Measurements from ENCODE around the gene VSX2. TPM values are rescaled to one million over a fixed set of nuclear protein-coding genes. Genes with fewer than 3 reads are reported as not detected.

VSX2 gene
- total RNA-seq, 1 donor from 2014 or later, result not detected

- peaks cover 29% of the 10 kb centered on the region for H3K36me3 Mint-ChIP-seq (ENCODE audit: low read depth, unreplicated experiment)
Observed at GRCh38 chr14:74292061-74292460, 52.8 kb downstream of the VSX2 start.

GRCh38 chr14:74293606-74294005 is 54.4 kb downstream of the VSX2 start:
- no peak for TF ChIP-seq CTCF (IDR thresholded peaks at IDR 0.05; ENCODE audit: insufficient read depth, low read depth, low read length)
- TF ChIP-seq EZH2 (IDR thresholded peaks at IDR 0.05; ENCODE audit: insufficient read depth, low read length), result no peak
- peaks cover 30% of the 10 kb centered on the region for H3K36me3 Mint-ChIP-seq (ENCODE audit: low read depth, unreplicated experiment)
- Histone ChIP-seq H4K20me1 (ENCODE audit: insufficient read depth, low read length) (peaks cover 79% of the 10 kb centered on the region), H3K9ac (ENCODE audit: low read length) (no peak overlapping the region), H3K79me2 (ENCODE audit: insufficient read depth, low read length) (peaks cover 18% of the 10 kb centered on the region), H3K4me1 (ENCODE audit: insufficient read depth, low read length) (peaks cover 1% of the 10 kb centered on the region), H2AFZ (ENCODE audit: low read depth, low read length) (no peak overlapping the region), H3K4me2 (ENCODE audit: low read length) (no peak overlapping the region), H3K4me3 (ENCODE audit: insufficient read depth, low read depth, low read length) (no peak overlapping the region), H3K36me3 (ENCODE audit: insufficient read depth, low read length) (peaks cover 30% of the 10 kb centered on the region), H3K9me3 (ENCODE audit: insufficient read depth, low read depth, low read length) (no peaks in the 10 kb centered on the region), H3K27ac (ENCODE audit: low read depth, low read length) (no peak overlapping the region), H3K27me3 (ENCODE audit: insufficient read depth, low read length) (no peaks in the 10 kb centered on the region)
- no peak overlapping the region for H3K27ac Mint-ChIP-seq (ENCODE audit: unreplicated experiment)
- no peak for FAIRE-seq
- no peaks in the 10 kb centered on the region for H3K9me3 Mint-ChIP-seq (ENCODE audit: unreplicated experiment)
- H3K27me3 Mint-ChIP-seq (ENCODE audit: low read depth, unreplicated experiment), result no peaks in the 10 kb centered on the region
- no peak overlapping the region for H3K4me3 Mint-ChIP-seq (ENCODE audit: unreplicated experiment)
- H3K4me1 Mint-ChIP-seq (ENCODE audit: low read depth, unreplicated experiment), result peaks cover 6% of the 10 kb centered on the region
- DNase-seq (ENCODE audit: low read depth), result no peak

More at GRCh38 chr14:74292061-74292460, 52.8 kb downstream of the VSX2 start:
- Histone ChIP-seq H3K4me3 (ENCODE audit: insufficient read depth, low read depth, low read length) (no peak overlapping the region), H3K9me3 (ENCODE audit: insufficient read depth, low read depth, low read length) (no peaks in the 10 kb centered on the region), H3K27me3 (ENCODE audit: insufficient read depth, low read length) (no peaks in the 10 kb centered on the region), H3K4me2 (ENCODE audit: low read length) (no peak overlapping the region), H3K27ac (ENCODE audit: low read depth, low read length) (no peak overlapping the region), H3K4me1 (ENCODE audit: insufficient read depth, low read length) (no peaks in the 10 kb centered on the region), H4K20me1 (ENCODE audit: insufficient read depth, low read length) (peaks cover 69% of the 10 kb centered on the region), H3K36me3 (ENCODE audit: insufficient read depth, low read length) (peaks cover 26% of the 10 kb centered on the region), H2AFZ (ENCODE audit: low read depth, low read length) (no peak overlapping the region), H3K9ac (ENCODE audit: low read length) (no peak overlapping the region), H3K79me2 (ENCODE audit: insufficient read depth, low read length) (peaks cover 13% of the 10 kb centered on the region)
- FAIRE-seq, result no peak
- Mint-ChIP-seq H3K27me3 (ENCODE audit: low read depth, unreplicated experiment) (no peaks in the 10 kb centered on the region), H3K9me3 (ENCODE audit: unreplicated experiment) (no peaks in the 10 kb centered on the region), H3K27ac (ENCODE audit: unreplicated experiment) (peak overlapping the region; percentile 66), H3K4me1 (ENCODE audit: low read depth, unreplicated experiment) (peaks cover 3% of the 10 kb centered on the region), H3K4me3 (ENCODE audit: unreplicated experiment) (no peak overlapping the region)
- TF ChIP-seq CTCF (IDR thresholded peaks at IDR 0.05; ENCODE audit: insufficient read depth, low read depth, low read length) (no peak), EZH2 (IDR thresholded peaks at IDR 0.05; ENCODE audit: insufficient read depth, low read length) (no peak)
- DNase-seq (ENCODE audit: low read depth), result no peak

- Histone ChIP-seq H3K9me3 (ENCODE audit: insufficient read depth, low read depth, low read length) (no peaks in the 10 kb centered on the region), H3K79me2 (ENCODE audit: insufficient read depth, low read length) (peaks cover 29% of the 10 kb centered on the region), H3K9ac (ENCODE audit: low read length) (no peak overlapping the region), H3K4me2 (ENCODE audit: low read length) (no peak overlapping the region), H3K27ac (ENCODE audit: low read depth, low read length) (no peak overlapping the region), H3K27me3 (ENCODE audit: insufficient read depth, low read length) (no peaks in the 10 kb centered on the region), H3K4me1 (ENCODE audit: insufficient read depth, low read length) (peaks cover 12% of the 10 kb centered on the region), H4K20me1 (ENCODE audit: insufficient read depth, low read length) (peaks cover 73% of the 10 kb centered on the region), H2AFZ (ENCODE audit: low read depth, low read length) (no peak overlapping the region), H3K36me3 (ENCODE audit: insufficient read depth, low read length) (peaks cover 26% of the 10 kb centered on the region), H3K4me3 (ENCODE audit: insufficient read depth, low read depth, low read length) (no peak overlapping the region)
- H3K36me3 Mint-ChIP-seq (ENCODE audit: low read depth, unreplicated experiment), result peaks cover 24% of the 10 kb centered on the region
- H3K27me3 Mint-ChIP-seq (ENCODE audit: low read depth, unreplicated experiment), result no peaks in the 10 kb centered on the region
- TF ChIP-seq CTCF (IDR thresholded peaks at IDR 0.05; ENCODE audit: insufficient read depth, low read depth, low read length) (no peak), EZH2 (IDR thresholded peaks at IDR 0.05; ENCODE audit: insufficient read depth, low read length) (no peak)
- H3K9me3 Mint-ChIP-seq (ENCODE audit: unreplicated experiment), result no peaks in the 10 kb centered on the region
- FAIRE-seq (no peak), DNase-seq (ENCODE audit: low read depth) (no peak)
- H3K27ac Mint-ChIP-seq (ENCODE audit: unreplicated experiment), result no peak overlapping the region
- H3K4me1 Mint-ChIP-seq (ENCODE audit: low read depth, unreplicated experiment), result peaks cover 16% of the 10 kb centered on the region
- no peak overlapping the region for H3K4me3 Mint-ChIP-seq (ENCODE audit: unreplicated experiment)
Observed at GRCh38 chr14:74296037-74296467, 56.8 kb downstream of the VSX2 start.
